ENCODE data around the gene FBN2.

DNA sequence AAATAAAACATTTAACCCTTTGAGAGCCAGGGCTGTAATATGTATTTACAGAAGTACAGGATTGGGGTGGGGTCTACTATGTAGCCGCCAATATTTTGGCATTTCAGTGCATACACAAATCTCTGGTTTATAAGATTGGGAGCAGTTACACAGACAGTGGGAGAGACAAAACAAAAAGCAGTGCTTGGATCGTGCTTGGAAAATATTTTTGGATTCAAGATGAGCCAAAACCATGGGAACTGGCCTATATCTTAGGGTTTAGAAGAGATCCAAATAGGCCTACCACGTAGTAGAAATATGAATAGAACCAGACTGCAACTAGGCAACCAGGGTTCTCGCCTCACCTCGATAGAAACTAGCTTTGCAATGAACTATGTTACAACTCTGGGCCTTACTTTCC is 284.9 kb downstream of the FBN2 start:
- TF ChIP-seq, protein P1, sequence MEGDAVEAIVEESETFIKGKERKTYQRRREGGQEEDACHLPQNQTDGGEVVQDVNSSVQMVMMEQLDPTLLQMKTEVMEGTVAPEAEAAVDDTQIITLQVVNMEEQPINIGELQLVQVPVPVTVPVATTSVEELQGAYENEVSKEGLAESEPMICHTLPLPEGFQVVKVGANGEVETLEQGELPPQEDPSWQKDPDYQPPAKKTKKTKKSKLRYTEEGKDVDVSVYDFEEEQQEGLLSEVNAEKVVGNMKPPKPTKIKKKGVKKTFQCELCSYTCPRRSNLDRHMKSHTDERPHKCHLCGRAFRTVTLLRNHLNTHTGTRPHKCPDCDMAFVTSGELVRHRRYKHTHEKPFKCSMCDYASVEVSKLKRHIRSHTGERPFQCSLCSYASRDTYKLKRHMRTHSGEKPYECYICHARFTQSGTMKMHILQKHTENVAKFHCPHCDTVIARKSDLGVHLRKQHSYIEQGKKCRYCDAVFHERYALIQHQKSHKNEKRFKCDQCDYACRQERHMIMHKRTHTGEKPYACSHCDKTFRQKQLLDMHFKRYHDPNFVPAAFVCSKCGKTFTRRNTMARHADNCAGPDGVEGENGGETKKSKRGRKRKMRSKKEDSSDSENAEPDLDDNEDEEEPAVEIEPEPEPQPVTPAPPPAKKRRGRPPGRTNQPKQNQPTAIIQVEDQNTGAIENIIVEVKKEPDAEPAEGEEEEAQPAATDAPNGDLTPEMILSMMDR (IDR thresholded peaks at IDR 0.05): no peak
- no peak for TF ChIP-seq POLR2A (IDR thresholded peaks at IDR 0.05)

Data from lower leg skin (tissue), 3 donors.